DND-41 (cell line): ENCODE data around the gene SRSF3.

Source experiments
- ATAC-seq: fragments of 200-7000 bp; cut with Tn5 transposase; 3 replicates; pipeline ENCODE4 v1.9.1; 2021; ENCODE audit warnings: low read depth; ENCODE audit not compliant: insufficient read depth
- DNase-seq: peaks from one replicate; pipeline ENCODE4 v3.0.0-alpha.2; 2020
- H2AFZ ChIP-seq: 2 replicates; pipeline ENCODE4 v1.6.0; 2012; ENCODE audit warnings: low read depth, low read length
- H3K27ac ChIP-seq: 2 replicates; pipeline ENCODE4 v1.5.1; 2012; ENCODE audit warnings: low read length, inconsistent platforms
- H3K27me3 ChIP-seq: fragments of 200-600 bp; sonication (generic); 2 replicates; pipeline ENCODE4 v1.6.0; 2012; ENCODE audit warnings: low read length, mild to moderate bottlenecking, inconsistent platforms; ENCODE audit not compliant: insufficient read depth, poor library complexity
- H3K36me3 ChIP-seq: 2 replicates; pipeline ENCODE4 v1.5.1; 2012; ENCODE audit warnings: low read length, inconsistent platforms; ENCODE audit not compliant: insufficient read depth
- H3K4me1 ChIP-seq: 2 replicates; pipeline ENCODE4 v1.5.1; 2012; ENCODE audit warnings: mild to moderate bottlenecking, low read length; ENCODE audit not compliant: insufficient read depth
- H3K4me2 ChIP-seq: 2 replicates; pipeline ENCODE4 v1.6.0; 2012; ENCODE audit warnings: mild to moderate bottlenecking, moderate library complexity, low read length, inconsistent platforms; ENCODE audit not compliant: insufficient read depth
- H3K4me3 ChIP-seq, 2 experiments: fragments of 200-600 bp in 1 of 2; shearing (Covaris generic) in 1 of 2; 2 replicates each; pipeline ENCODE4 v1.5.1; 2012 to 2016; ENCODE audit warnings: inconsistent platforms in 2 of 2, low read length in 2 of 2, mild to moderate bottlenecking in 2 of 2, low read depth in 1 of 2, moderate library complexity in 1 of 2
- H3K79me2 ChIP-seq: 2 replicates; pipeline ENCODE4 v1.6.0; 2012; ENCODE audit warnings: low read length, inconsistent platforms; ENCODE audit not compliant: insufficient read depth
- H3K9ac ChIP-seq: 2 replicates; pipeline ENCODE4 v1.6.0; 2012; ENCODE audit warnings: low read depth, mild to moderate bottlenecking, inconsistent platforms, low read length, moderate library complexity
- H3K9me3 ChIP-seq: 2 replicates; pipeline ENCODE4 v1.5.1; 2012; ENCODE audit warnings: low read length, moderate library complexity, mild to moderate bottlenecking, inconsistent platforms; ENCODE audit not compliant: insufficient read depth, severe bottlenecking
- H4K20me1 ChIP-seq: 2 replicates; pipeline ENCODE4 v1.6.0; 2012; ENCODE audit warnings: low read length; ENCODE audit not compliant: insufficient read depth
- EZH2 ChIP-seq: IDR thresholded peaks from 3 replicates; pipeline ENCODE4 v1.6.1; 2012; ENCODE audit warnings: borderline replicate concordance, low read depth, mild to moderate bottlenecking, moderate library complexity, low read length, inconsistent platforms; ENCODE audit not compliant: severe bottlenecking
- TF ChIP-seq, protein P1 (sequence below): IDR thresholded peaks from 2 replicates; pipeline ENCODE4 v1.5.1; 2012; ENCODE audit warnings: borderline replicate concordance, low read length, moderate library complexity, mild to moderate bottlenecking; ENCODE audit not compliant: poor library complexity, severe bottlenecking; ENCODE audit errors: extremely low read depth

The SRSF3 gene

DNA sequence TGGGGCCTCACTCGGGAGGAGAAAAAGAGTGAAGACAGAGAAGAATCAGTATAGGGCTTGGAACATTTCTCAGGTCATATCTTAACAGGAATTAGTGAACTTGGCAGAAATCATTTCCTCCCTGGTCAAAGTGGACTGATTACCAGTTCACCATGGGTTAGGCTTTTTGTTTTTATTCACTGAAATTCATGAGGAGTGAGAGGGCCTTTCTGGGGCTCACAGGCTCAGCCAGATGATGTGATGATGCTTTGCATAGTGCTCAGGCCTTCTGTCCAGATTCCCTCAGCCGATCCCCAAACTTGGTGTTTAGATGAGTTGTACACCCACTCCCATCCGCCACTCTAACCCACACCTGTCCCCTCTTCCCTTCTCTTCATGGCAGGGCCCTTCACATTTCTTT lies 32.5 kb downstream of the SRSF3 start:
- Histone ChIP-seq H3K4me1 (peaks cover 5% of the 10 kb centered on the region), H3K9me3 (no peaks in the 10 kb centered on the region), H3K36me3 (no peaks in the 10 kb centered on the region), H3K4me3 (no peak overlapping the region), H3K79me2 (no peaks in the 10 kb centered on the region), H4K20me1 (no peaks in the 10 kb centered on the region), H3K27ac (no peak overlapping the region), H3K4me2 (no peak overlapping the region), H3K27me3 (no peaks in the 10 kb centered on the region), H3K9ac (no peak overlapping the region), H2AFZ (no peak overlapping the region)
- ATAC-seq (no peak), DNase-seq (no peak)
- TF ChIP-seq, protein P1, sequence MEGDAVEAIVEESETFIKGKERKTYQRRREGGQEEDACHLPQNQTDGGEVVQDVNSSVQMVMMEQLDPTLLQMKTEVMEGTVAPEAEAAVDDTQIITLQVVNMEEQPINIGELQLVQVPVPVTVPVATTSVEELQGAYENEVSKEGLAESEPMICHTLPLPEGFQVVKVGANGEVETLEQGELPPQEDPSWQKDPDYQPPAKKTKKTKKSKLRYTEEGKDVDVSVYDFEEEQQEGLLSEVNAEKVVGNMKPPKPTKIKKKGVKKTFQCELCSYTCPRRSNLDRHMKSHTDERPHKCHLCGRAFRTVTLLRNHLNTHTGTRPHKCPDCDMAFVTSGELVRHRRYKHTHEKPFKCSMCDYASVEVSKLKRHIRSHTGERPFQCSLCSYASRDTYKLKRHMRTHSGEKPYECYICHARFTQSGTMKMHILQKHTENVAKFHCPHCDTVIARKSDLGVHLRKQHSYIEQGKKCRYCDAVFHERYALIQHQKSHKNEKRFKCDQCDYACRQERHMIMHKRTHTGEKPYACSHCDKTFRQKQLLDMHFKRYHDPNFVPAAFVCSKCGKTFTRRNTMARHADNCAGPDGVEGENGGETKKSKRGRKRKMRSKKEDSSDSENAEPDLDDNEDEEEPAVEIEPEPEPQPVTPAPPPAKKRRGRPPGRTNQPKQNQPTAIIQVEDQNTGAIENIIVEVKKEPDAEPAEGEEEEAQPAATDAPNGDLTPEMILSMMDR: no peak
- TF ChIP-seq EZH2: no peak

DNA sequence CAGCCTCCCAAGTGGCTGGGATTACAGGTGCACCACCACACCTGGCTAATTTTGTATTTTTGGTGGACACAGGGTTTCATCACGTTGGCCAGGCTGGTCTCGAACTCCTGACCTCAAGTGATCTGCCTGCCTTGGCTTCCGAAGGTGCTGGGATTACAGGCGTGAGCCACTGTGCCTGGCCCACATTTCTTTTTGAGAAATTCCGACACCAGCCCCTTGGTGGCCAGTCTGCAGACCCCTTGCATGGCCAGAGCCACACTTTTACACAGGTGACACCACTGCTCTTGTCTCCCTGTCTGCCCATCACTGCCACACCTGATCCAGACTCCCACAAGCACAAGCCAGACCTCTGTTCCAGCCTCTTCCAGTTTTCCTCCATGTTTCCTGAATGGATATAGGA lies 33.0 kb downstream of the SRSF3 start:
- no peak overlapping the region for H3K4me3 ChIP-seq
- H3K9me3 ChIP-seq: no peaks in the 10 kb centered on the region
- no peaks in the 10 kb centered on the region for H3K36me3 ChIP-seq
- ATAC-seq: no peak
- H3K4me1 ChIP-seq: peaks cover 5% of the 10 kb centered on the region
- H3K27me3 ChIP-seq: no peaks in the 10 kb centered on the region
- H3K9ac ChIP-seq: no peak overlapping the region
- TF ChIP-seq EZH2: no peak
- TF ChIP-seq, protein P1: no peak
- DNase-seq: no peak
- H3K27ac ChIP-seq: no peak overlapping the region
- no peaks in the 10 kb centered on the region for H4K20me1 ChIP-seq
- no peaks in the 10 kb centered on the region for H3K79me2 ChIP-seq
- no peak overlapping the region for H3K4me2 ChIP-seq
- no peak overlapping the region for H2AFZ ChIP-seq

DNA sequence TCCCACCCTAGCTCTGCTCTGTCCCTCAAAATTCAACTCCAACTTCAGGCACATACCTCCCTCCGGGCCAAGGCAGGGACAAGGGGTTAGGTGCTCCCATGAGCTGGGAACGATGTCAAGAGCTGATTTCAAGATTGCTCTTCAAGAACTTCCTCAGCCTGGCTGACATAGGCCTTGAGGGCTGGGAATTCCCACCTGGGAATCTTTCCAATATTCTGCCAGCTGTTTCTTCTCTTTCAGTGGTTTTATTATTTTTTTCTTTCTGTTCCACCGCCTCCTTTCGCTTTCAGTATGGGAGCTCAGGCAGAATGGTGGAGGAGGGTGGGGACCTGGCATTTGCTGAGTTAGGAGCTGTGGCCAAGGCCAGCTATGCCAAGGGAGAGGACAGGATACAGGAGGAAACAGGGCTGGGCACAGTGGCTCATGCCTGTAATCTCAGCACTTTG lies 33.7 kb downstream of the SRSF3 start:
- no peaks in the 10 kb centered on the region for H3K27me3 ChIP-seq
- no peaks in the 10 kb centered on the region for H3K9me3 ChIP-seq
- no peaks in the 10 kb centered on the region for H3K36me3 ChIP-seq
- DNase-seq (no peak), ATAC-seq (no peak)
- TF ChIP-seq EZH2: no peak
- peaks cover 5% of the 10 kb centered on the region for H3K4me1 ChIP-seq
- no peak overlapping the region for H3K9ac ChIP-seq
- no peak overlapping the region for H3K4me3 ChIP-seq
- H2AFZ ChIP-seq: no peak overlapping the region
- no peak overlapping the region for H3K4me2 ChIP-seq
- no peaks in the 10 kb centered on the region for H4K20me1 ChIP-seq
- H3K27ac ChIP-seq: no peak overlapping the region
- no peaks in the 10 kb centered on the region for H3K79me2 ChIP-seq

DNA sequence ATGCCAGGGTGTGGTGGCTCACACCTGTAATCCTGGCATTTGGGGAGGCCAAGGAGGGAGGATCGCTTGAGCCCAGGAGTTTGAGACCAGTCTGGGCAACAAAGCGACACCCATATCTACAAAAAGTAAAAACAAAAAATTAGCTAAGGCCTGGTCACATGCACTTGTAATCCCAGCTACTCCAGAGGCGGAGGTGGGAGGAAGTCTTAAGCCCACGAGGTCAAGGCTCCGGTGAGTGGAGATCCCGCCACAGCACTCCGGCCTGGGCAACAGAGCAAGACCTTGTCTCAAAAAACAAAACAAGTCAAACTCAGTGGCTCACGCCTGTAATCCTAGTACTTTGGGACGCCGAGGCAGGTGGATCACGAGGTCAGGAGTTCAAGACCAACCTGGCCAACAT lies 35.6 kb downstream of the SRSF3 start:
- Histone ChIP-seq H3K9ac (no peak overlapping the region), H3K4me2 (no peak overlapping the region), H3K4me1 (no peaks in the 10 kb centered on the region), H3K9me3 (no peaks in the 10 kb centered on the region), H4K20me1 (no peaks in the 10 kb centered on the region), H3K4me3 (no peak overlapping the region), H3K79me2 (no peaks in the 10 kb centered on the region), H3K27me3 (no peaks in the 10 kb centered on the region), H2AFZ (no peak overlapping the region), H3K36me3 (no peaks in the 10 kb centered on the region), H3K27ac (no peak overlapping the region)
- no peak for TF ChIP-seq EZH2
- TF ChIP-seq, protein P1: no peak
- DNase-seq: no peak
- ATAC-seq: no peak
